OCI-LY7 (cell line): ENCODE data around the gene GSE1.

Experiments
- CTCF ChIP-seq: fragments of 200-600 bp; sonication (generic); conservative IDR thresholded peaks from 2 replicates; pipeline ENCODE4 v1.5.1; 2014; ENCODE audit warnings: mild to moderate bottlenecking, antibody characterized with exemption, low read length, moderate library complexity, mixed read lengths
- EZH2phosphoT487 ChIP-seq: fragments of 200-600 bp; sonication (generic); IDR thresholded peaks from 2 replicates; pipeline ENCODE4 v1.6.1; 2018; ENCODE audit warnings: low read depth, borderline replicate concordance, mild to moderate bottlenecking, mixed run types, antibody characterized with exemption, low read length, moderate library complexity, mixed read lengths

- no peak for TF ChIP-seq CTCF
- no peak for TF ChIP-seq EZH2phosphoT487
Measured at GRCh38 chr16:85642762-85643358, 29.7 kb downstream of the GSE1 start.
